Right lung (tissue), 5 donors: ENCODE data around the gene PRKCA. TPM values are rescaled to one million over a fixed set of nuclear protein-coding genes. Genes with fewer than 3 reads are reported as not detected.

ENCODE experiments used
- DNase-seq, 2 donors: peaks; one replicate each; pipeline ENCODE4 v3.0.0-alpha.2; 2013
- polyA plus RNA-seq, 5 donors: library from polyadenylated mRNA; unstranded; fragments of 120-200 nt; gene quantifications; one replicate each; pipeline versions ENCODE4 v1.2.1 to v1.2.3, GENCODE V29; 2013; ENCODE audit warnings: inconsistent platforms in 1 of 5, low replicate concordance in 1 of 5; ENCODE audit not compliant: insufficient read length in 5 of 5, insufficient read depth in 1 of 5

Gene PRKCA
- polyA plus RNA-seq, 5 donors: 11.7 to 18.1 (median 17.2) TPM

DNA sequence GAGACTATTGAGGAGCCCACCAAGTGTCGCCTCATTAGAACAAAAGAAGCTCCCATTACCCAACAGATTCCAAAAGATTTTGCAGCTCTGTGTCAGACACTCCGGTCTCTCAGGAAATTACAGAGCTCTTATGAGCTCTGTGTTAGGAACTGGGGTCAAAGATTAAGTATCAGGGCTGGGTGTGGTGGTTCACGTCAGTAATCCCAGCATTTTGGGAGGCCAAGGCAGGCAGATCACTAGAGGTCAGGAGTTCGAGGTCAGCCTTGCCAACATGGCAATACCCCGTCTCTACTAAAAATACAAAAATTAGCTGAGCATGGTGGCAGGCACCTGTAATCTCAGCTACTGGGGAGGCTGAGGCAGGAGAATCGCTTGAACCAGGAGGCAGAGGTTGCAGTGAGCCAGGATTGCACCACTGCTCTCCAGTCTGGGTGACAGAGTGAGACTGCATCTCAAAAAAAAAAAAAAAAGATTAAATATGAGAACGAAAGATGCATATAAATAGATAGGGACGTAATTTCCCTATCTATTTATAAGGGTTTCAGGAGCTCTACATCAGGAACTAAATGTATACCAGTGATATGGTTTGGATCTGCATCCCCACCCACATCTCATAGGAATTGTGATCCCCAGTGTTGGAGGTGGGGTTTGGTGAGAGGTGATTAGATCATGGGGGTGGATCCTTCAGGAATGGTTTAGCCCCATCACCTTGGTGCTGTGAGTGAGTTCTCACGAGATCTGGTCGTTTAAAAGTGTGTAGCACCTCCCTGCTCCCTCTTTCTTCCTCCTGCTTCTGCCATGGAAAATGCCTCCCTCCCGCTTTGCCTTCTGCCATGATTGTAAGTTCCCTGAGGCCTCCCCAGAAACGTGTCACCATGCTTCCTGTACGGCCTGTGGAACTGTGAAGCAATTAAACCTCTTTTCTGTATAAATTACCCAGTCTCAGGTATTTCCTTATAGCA, 111.4 kb downstream of the PRKCA start:
- DNase-seq: no peak

DNA sequence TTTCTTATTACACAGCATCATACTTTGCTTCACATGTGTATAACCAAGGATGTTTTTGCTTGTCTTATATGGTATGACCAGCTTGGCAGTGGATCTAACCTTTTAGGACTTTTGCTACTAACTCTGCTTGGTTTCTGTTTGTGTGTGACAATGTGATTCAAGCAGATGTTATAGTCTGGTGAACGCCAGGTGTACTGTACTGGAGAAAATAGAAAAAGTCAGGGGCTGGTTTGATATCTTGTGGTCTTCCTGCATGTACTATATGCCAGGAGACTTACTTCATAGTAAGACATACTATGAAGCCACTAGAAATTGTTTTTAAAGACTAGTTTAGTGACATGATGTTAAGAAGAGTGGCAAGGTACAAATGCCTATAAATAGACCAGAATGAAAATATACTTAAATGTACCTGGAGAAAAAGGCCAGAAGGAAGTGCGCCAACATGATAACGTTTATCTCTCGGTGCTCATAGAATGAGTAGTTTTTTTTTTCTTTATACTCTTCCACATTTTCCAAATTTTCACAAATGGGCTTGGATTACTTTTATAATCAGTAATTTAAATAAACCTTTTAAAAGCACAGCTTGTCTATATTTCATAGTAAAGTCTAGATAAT, 112.3 kb downstream of the PRKCA start:
- no peak for DNase-seq

DNA sequence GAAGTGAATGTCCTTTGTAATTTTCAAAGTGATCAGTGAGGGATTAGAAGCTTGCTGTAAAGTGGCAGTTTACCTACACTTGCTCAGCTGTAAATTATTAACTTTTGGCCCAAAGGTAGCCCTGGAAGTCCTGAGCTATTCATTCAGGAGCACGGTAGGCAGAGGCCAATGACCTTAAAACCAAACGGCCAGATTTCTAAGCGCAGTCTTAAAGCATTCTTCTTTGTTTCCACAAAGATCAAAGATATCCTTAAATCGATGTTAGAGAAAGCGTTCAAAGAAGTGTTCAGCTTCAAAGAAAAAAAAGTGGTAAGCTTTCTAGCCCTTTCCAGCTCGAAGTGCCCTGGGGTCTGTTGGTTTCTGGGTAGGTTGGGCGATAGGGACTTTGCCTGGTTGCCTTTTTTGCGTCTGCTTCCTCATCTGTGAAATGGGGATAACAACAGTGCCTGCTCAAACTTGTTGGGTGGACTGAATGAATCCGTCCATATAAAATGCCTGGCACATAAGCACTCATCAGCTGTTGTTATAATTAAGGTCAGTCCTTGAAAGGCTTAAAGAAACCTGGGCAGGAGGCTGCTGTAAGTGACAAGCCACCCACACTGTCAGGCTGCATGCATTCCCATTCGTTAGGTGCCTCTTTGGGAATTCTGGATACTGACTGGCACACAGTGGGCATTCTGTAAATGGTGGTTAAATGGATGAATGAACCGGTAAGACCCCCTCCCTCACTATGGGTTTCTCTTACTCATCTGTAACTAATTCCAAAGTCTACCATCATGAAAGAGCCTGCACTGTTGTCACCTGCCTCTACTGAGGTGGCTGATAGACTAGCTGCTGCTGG, 113.2 kb downstream of the PRKCA start:
- no peak for DNase-seq

DNA sequence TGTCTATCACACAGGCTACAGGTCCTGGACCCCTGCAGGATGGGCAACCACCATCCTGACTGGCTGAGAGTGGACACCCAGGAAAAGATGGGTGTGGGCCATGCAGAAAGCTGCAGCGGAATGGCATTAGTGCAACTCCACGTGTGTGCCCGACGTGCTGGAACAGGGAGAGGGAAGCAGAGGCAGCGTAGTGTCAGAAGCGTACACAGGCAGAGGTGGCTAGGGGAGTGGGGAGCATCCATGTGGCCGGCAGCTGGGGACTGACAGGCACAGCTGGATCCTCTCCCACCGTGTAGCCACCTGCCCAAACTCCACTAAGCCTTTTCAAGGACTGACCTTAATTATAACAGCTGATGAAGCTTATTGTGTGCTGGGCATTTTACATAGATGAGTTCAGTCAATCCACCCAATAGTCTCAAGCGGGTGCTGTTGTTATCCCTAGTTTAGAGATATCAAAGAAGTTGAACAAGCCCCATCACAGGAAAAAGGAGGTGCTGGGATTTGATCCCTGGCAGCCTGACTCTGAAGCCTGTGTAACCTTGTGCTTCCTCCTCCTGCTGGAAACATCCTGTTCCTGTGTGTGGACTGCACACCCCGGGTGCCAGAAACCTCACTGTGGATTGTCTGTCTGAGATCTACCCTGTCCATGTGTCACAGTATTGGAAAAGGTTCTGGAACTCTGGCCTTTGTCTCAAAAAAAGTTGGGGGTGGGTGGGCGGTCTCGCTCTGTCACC, 114.0 kb downstream of the PRKCA start:
- no peak for DNase-seq

DNA sequence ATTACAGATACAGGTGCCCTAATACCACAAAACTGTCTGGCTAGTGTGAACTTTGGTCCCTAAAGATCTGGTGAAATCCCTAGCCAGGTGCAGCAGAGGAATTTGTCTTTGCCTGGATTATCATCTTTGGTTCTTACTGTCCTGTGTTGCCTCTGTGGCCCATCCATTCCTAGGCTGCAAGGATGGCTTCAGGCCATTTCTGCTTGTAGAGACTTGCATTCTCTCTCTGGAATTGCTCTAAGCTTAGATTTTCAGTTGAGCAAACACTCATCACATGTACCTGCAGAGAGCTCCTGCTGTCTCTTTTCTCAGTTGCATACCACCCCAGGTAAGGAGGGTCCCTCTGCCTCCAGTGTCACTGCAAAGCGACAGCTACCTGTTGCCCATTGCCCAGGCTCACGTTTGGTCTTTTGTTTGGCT, 114.9 kb downstream of the PRKCA start:
- DNase-seq: no peak

DNA sequence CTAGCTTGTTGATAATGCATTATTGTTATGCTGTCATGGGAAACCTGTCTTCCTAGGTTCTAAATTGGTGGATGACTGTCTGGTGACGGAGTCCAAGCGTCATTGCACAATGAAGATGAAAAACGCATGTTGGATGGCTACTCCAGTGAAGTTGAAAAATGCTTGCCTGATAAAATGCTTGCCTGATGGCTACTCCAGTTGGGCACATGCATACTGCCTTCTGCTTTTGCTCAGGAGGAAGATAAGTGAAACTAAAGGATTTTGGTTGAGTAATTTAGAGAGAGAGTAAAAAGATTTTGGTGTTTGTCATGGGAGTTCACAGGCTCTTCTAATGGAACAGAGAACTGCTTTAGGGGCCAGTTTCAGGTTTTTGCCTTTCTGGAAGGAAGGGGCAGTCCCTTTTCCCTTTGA, 118.6 kb downstream of the PRKCA start:
- DNase-seq: no peak

DNA sequence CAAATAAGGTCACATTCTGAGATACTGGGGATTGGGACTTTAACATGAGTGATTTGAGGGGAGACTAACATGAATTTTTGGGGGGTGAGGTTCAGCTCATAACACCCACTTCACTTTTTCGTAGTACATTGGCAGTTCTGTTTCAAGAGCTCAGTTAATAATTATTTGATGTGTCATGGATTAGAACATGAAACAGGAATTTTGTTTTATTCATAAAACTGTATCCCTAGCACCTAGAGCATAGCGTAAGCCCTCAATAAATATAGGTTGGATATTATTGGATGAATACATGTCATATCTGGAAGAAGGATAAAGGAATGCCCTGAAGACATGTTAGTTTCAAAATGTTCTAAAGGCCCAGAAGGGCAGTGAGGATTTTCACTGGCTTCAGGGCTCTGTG, 119.8 kb downstream of the PRKCA start:
- no peak for DNase-seq

DNA sequence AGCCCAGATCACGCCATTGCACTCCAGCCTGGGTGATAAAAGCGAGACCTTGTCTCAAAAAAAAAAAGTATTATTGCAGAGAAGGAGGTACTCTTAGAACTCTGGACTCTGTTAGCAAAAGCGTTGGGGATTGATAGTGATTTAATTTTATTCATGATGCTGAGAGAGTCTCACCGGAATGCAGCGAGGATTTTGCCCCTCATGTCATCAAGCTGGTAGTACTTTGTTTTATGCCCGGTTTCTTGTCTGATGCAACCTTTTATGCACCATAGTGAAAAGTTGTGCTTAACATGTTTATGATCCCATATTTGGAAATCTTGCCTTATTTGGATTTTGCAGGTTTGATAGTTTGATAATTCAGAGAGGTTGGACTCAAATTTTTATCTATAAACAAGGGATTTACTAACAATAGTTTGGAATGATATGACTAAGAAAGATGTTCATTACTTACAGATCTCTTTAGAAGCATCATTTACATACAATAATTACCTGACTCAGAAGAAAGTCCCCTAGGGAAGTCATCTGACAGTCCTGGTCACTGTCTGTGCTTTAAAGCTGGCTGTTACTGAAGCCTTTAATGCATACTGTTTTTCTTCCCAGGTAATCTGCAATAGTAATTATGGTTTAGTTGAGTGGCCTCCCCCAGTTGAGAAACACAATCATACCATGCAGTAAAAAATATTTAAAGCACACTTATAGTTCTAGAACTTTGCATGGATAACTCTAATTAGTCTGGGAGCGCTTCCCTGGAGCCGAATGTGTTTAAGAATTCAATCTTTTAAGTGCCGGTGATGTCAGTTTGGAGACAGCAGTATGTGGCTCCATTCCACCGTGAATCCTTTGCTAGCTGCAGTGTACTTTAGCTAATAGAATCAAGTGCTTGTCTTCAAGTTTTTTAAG, 120.9 kb downstream of the PRKCA start:
- DNase-seq: no peak

DNA sequence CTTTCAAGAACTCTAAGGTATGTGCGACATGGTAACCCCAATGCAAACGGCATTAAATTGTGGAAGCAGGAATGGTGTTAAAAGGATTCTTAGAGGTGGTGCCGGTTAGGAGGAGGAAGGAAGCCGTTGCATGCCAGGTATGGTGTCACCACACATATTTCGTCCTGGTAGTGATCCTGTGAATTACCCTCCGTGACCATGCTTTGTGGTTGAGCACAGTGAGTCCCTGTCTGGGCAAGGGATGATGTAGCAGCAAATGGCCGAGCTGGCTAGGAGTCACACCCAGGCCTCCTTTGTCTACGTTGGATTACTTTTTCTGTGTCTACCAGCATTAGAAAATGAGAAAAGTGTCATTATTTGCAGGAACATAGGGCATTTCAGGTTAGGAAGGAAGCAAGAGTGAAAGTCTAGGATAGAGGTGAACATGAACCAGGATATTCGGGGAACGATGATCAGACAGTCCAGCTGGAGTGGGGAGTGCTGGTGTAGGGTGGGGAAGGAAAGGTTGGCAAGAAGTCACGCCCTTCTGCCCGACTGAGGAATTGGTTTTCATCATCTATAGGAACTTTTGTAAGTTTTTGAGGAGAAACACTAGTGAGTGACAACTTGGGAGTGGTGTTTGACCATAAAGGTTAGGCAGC, 123.5 kb downstream of the PRKCA start:
- no peak for DNase-seq

DNA sequence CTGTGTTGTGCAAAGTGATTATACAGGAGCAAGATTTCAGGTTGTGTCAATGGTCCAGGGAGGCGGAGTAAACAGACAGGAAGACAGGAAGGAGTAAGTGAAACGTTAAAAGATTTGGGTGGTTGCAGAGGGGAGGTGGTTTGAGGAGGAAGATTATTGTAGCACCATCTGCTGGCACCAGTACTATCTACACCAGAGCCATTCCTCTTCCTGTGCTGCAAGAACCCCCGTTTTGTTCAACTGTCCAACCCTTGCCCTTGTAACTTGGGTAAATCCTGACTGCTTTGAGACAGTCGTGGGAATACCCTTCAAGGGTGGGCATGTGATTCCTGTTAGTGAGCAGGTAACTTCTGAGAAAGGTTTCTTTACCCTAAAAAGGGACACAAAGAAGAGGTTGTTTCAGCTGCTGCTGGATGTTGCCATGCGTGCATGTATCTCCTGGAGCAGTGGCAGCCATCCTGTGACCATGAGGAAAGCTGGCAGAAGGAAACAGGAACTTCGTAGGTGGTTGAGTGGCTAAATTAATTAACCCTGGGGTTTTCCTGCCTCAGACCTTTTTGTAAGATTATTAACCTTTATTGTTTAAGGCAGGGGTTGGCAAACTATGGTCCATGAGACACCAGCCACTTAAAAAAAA, 124.1 kb downstream of the PRKCA start:
- DNase-seq: no peak

DNA sequence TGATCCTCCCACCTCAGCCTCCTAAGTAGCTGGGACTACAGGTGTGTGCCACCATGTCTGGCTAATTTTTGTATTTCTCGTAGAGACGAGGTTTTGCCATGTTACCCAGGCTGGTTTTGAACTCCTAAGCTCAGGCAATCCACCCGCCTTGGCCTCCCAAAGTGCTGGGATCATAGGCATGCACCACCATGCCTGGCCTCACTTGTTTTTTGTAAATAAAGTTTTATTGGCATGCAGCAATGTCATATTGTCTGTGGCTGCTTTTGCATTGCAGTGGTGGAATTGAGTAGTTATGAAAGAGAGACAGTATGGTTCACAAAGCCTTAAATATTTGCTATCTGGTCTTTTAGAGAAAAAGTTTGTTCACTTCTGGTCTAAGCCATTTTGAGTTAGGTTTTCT, 124.7 kb downstream of the PRKCA start:
- DNase-seq: no peak

DNA sequence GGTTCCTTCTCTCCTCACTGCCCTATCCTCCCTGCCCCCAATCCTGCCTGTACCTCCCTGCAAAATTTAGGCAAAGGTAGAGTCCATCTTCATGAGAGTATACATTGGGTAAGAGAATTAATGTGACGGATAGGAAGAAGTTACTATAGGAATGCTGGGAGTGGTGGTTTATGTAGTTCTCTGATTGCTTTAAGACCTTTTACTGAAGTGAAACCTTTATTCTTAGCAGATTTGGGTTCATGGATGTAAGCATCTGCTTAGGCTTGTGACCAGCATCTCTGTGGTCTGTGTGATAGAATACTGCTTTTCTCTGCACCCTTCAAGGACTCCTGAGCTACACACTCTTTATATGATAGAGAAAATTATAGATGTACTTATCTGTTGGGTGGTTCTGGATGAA, 127.3 kb downstream of the PRKCA start:
- no peak for DNase-seq

DNA sequence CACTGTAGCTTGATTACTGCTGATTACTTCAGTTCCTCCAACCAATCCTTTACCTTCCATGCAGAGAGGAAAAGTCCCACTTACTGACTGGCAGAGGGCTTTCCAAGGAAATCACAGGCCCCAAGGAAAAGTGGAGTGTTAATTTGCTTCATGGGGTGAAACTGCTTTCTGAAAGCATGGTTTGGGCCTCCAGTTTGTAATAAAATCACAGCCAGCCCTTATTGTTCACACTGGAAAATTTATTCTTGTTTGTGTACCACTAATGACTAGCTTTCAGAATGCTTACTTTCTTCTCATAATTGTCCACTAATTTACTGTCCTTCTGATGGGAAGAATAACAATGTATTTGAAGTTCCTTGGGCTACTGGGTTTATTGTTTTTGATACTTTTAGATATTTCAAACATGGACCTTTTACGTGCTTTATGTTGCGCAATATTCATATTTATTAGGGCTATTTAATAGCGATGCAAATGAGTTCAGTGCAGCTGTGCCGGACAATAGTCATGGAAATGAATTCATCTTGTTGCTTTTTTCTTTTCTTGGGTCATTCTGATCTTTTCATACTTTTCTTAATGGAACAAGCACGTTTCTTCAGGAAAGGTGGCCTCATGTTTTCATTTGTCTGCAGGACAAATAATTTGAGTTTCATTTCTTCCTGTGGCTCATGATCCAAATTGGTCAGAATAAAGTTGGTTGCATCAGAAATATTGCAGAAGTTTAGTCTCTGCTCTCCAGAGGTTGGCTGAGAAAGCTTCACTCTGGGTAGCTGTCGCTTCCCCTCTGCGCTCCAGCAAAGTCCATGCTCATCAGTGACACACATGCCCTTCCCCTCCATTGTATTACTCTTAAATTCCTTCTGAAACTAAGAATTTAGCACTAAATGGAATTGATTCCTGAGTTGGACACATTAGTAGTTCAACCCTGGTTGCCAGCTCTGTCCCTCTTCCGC, 128.7 kb downstream of the PRKCA start:
- DNase-seq: peak; percentile 35 to 42

DNA sequence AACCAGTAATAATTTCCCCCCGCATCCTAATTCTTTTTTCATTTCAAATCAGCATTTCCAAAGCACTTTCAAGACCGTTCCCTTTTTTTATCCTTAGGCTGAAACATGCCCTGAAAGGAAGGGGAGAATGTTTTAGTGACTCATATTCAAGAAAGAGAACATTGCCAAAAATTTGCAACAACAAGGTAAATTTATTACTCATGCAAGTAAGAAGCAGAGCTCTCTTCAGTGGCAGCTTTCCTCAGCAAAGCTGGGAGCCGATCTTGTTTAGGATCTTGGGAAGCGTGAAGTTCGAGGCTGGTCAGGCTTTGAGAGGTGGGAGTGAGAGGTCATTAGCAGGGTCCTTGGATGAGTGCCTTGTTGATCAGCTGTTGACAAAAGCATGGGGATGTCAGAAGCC, 129.5 kb downstream of the PRKCA start:
- DNase-seq: no peak

DNA sequence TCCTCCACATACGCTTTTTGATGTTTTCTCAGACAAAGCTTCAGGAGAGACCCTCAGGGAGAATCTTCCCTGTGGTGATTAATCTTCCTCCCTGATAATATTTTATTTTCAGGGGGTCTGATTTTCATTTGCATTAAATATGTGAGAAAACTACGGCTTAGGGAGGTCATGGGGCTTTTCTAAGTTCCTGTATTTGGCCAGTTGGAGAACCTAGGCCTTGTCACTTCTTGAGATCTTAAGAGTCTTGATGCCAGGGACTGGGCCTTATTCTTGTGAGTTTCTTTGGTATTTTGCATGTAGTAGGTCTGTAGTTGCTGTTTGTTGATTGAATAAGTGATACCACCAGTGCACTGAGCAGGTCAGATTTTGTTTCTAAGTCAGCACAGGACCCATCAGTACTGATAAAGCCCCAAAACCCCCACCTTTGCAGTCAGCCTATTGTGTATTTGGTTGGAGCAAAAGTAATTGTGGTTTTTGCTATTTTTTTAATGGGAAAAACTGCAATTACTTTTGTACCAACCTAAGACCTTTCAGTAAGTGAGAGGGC, 130.1 kb downstream of the PRKCA start:
- no peak for DNase-seq

DNA sequence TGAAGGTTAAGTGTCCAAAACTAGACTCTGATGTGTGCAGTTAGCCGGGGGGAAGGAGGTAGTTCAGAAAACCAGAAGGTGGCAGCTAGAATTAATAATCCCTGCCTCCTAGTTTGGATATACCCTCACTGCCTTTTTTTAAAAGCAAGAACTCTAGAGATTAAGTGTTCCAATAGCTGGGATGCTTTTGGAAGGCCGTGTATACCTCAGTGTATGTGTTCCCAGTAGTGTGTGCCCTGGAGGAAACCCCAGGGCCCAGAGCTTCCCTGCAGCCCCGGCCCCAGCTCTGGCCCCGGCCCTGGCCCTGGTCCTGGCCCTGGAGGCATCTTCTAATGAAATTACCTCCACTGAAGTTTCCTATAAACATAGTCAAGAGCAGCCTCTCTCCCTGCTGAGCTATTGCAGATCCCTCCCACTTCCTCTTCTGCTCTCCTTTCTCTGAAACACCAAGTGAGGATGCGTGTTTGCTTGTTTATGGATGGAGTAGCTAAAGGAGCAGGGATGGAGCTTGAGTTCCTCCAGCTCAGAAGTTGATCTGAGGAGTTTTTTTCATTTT, 130.7 kb downstream of the PRKCA start:
- DNase-seq: no peak

DNA sequence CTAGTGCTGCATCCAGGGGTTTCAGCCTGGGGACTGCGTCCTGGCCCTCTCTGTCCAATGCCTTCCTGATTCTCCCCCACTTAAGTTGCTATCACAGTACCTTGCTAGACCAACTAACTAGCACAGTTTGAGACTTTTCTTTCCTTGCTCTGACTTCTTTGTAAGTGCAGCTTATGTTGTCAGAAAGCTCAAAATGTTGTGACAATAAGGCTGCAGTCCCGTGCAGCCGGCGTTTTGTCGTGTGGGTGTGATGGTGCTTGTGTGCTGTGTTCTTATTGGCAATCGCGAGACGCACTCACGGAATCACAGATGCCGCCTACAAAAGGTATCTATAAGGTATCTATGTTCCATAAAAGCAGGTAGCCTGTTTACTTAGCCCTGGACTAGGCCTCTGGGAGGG, 132.8 kb downstream of the PRKCA start:
- DNase-seq: no peak

DNA sequence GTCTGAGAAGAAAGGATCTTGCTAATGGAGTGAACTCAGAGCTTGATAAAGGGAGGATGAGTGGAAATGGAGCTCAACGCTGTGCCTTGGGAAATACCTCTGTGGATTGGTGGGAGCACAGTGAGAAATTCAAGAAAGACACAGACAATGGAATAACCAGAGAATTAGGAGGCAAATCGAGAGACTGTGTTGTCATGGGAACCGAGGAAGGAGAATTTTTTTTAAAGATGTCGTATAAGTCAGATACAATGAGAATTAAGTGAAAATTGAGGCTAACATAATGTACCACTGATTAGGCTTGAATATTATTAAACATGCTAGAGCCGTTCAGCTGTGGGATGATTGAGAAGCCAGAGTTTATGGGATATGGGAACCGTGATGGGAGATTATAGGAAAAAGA, 134.2 kb downstream of the PRKCA start:
- no peak for DNase-seq
